Common myeloid progenitor, CD34-positive (primary cell): ENCODE results near the gene PCGF6.
A peak's percentile ranks its signal among the peaks of the same experiment; 100 is the strongest.

Experiments used
- CTCF ChIA-PET: fragments of 350-600 bp; sonication (Branson Sonifier 250); formaldehyde crosslinking; loops from one replicate; lab custom pipeline; 2021; ENCODE audit warnings: antibody characterized with exemption; lab: Charles Lee
- POLR2A ChIA-PET: fragments of 350-600 bp; sonication (Branson Sonifier 250); formaldehyde crosslinking; loops from one replicate; lab custom pipeline; 2021; ENCODE audit warnings: antibody characterized with exemption; lab: Charles Lee
- DNase-seq, 3 donors: peaks; one replicate each; pipeline versions ENCODE4 v3.0.0 to v3.0.0-alpha.2; 2013
- H3K27ac ChIP-seq, 2 experiments: 1 replicate in 1 of 2; 2 replicates in 1 of 2; pipeline ENCODE4 v1.7.0; 2013; ENCODE audit warnings: inconsistent platforms in 2 of 2, low read length in 2 of 2, mild to moderate bottlenecking in 2 of 2, low read depth in 1 of 2, moderate library complexity in 1 of 2; ENCODE audit not compliant: severe bottlenecking in 2 of 2, insufficient read depth in 1 of 2, poor library complexity in 1 of 2
- H3K27me3 ChIP-seq, 5 experiments: replicated peaks in 2 of 5; 1 replicate in 3 of 5; 2 replicates in 2 of 5; pipeline versions ENCODE4 v1.6.1 to v1.7.0; 2013; ENCODE audit warnings: low read length in 4 of 5, mild to moderate bottlenecking in 2 of 5, moderate library complexity in 2 of 5, inconsistent platforms in 1 of 5; ENCODE audit not compliant: insufficient read depth in 5 of 5, control insufficient read depth in 4 of 5
- H3K36me3 ChIP-seq, 4 experiments: 1 replicate in 2 of 4; 2 replicates in 2 of 4; pipeline versions ENCODE4 v1.6.1 to v1.7.0; 2013; ENCODE audit warnings: low read length in 3 of 4, control low read depth in 1 of 4, mild to moderate bottlenecking in 1 of 4; ENCODE audit not compliant: control insufficient read depth in 4 of 4, insufficient read depth in 4 of 4
- H3K4me1 ChIP-seq, 4 experiments: 1 replicate in 3 of 4; 2 replicates in 1 of 4; pipeline versions ENCODE4 v1.6.1 to v1.7.1; 2013; ENCODE audit warnings: low read length in 3 of 4, mild to moderate bottlenecking in 3 of 4, control low read depth in 1 of 4, inconsistent platforms in 1 of 4, moderate library complexity in 1 of 4; ENCODE audit not compliant: control insufficient read depth in 4 of 4, insufficient read depth in 4 of 4; ENCODE audit errors: control extremely low read depth in 1 of 4
- H3K4me3 ChIP-seq, 7 experiments: 1 replicate in 4 of 7; 2 replicates in 3 of 7; pipeline versions ENCODE4 v1.5.1 to v1.7.0; 2013; ENCODE audit warnings: mild to moderate bottlenecking in 7 of 7, low read length in 6 of 7, moderate library complexity in 6 of 7, inconsistent platforms in 2 of 7, low read depth in 2 of 7, control low read depth in 1 of 7; ENCODE audit not compliant: insufficient read depth in 4 of 7, control insufficient read depth in 1 of 7; ENCODE audit errors: extremely low read depth in 1 of 7
- H3K9me3 ChIP-seq, 5 experiments: 1 replicate in 4 of 5; 2 replicates in 1 of 5; pipeline versions ENCODE4 v1.6.1 to v1.7.1; 2013; ENCODE audit warnings: low read length in 4 of 5, mild to moderate bottlenecking in 2 of 5, inconsistent platforms in 1 of 5, low read depth in 1 of 5, moderate library complexity in 1 of 5; ENCODE audit not compliant: control insufficient read depth in 4 of 5, insufficient read depth in 2 of 5; ENCODE audit errors: control extremely low read depth in 1 of 5
- WGBS: methylation state at CpG from one replicate; pipeline ENCODE4 v1.1.5; 2013; ENCODE audit not compliant: insufficient coverage; 5-methylcytosine and 5-hydroxymethylcytosine counted together

The PCGF6 gene

GRCh38 chr10:103333934-103334520, 16.9 kb downstream of the PCGF6 start:
- H3K4me3 ChIP-seq = no peak overlapping the region
- H3K9me3 ChIP-seq = no peaks in the 10 kb centered on the region
- no peak overlapping the region for H3K27ac ChIP-seq
- no peaks in the 10 kb centered on the region for H3K4me1 ChIP-seq
- peaks cover 6 to 35% (median 20%) of the 10 kb centered on the region in 4 experiments for H3K36me3 ChIP-seq
- ChIA-PET POLR2A (interaction anchor here (0.6 kb wide), 1 partner anchor 144 kb away, joined by 5 read pairs; no protein-coding TSS in a partner anchor), CTCF (interaction anchor here (0.6 to 3.7 kb wide), 13 partner anchors 8 to 523 kb away, joined by 3 to 23 read pairs (median 4); partner anchors contain the start of genes CYP17A1 and PCGF6)
- WGBS = no CpG with 5 or more reads among the region's 2 CpGs
- DNase-seq = peak; percentile 26 to 61 (median 48)
- H3K27me3 ChIP-seq = no peaks in the 10 kb centered on the region

- Histone ChIP-seq H3K4me1 (no peaks in the 10 kb centered on the region), H3K9me3 (no peaks in the 10 kb centered on the region), H3K27ac (no peak overlapping the region), H3K4me3 (no peak overlapping the region), H3K27me3 (no peaks in the 10 kb centered on the region), H3K36me3 (peaks cover 0 to 47% (median 26%) of the 10 kb centered on the region in 4 experiments)
- WGBS = 100% methylated on average over 3 of the region's 7 CpGs
- POLR2A ChIA-PET = no interaction called here
- DNase-seq = no peak
- CTCF ChIA-PET = no interaction called here
These were observed 23.0 kb downstream of the PCGF6 start for GRCh38 chr10:103327906-103328305.

- no peak overlapping the region for H3K27ac ChIP-seq
- H3K4me3 ChIP-seq = no peak overlapping the region
- H3K9me3 ChIP-seq = no peaks in the 10 kb centered on the region
- no peaks in the 10 kb centered on the region for H3K4me1 ChIP-seq
- no peaks in the 10 kb centered on the region for H3K27me3 ChIP-seq
- POLR2A ChIA-PET = interaction anchor here (0.7 kb wide), 1 partner anchor 59 kb away, joined by 3 read pairs; no protein-coding TSS in a partner anchor
- peaks cover 5 to 41% (median 29%) of the 10 kb centered on the region in 4 experiments for H3K36me3 ChIP-seq
- no peak for DNase-seq
- CTCF ChIA-PET = no interaction called here
These were observed 34.9 kb downstream of the PCGF6 start for GRCh38 chr10:103316087-103316486.

- H3K9me3 ChIP-seq = no peaks in the 10 kb centered on the region
- no CpG with 5 or more reads among the region's 1 CpG for WGBS
- no peaks in the 10 kb centered on the region for H3K27me3 ChIP-seq
- ChIA-PET CTCF (no interaction called here), POLR2A (no interaction called here)
- H3K27ac ChIP-seq = no peak overlapping the region
- no peak for DNase-seq
- H3K36me3 ChIP-seq = peaks cover 2 to 67% (median 31%) of the 10 kb centered on the region in 4 experiments
- H3K4me1 ChIP-seq = no peaks in the 10 kb centered on the region
- H3K4me3 ChIP-seq = no peak overlapping the region
These were observed 40.7 kb downstream of the PCGF6 start for GRCh38 chr10:103310197-103310596.

GRCh38 chr10:103307594-103307993, 43.3 kb downstream of the PCGF6 start:
- ChIA-PET POLR2A (no interaction called here), CTCF (no interaction called here)
- no peaks in the 10 kb centered on the region for H3K4me1 ChIP-seq
- H3K36me3 ChIP-seq = peaks cover 2 to 65% (median 27%) of the 10 kb centered on the region in 4 experiments
- H3K4me3 ChIP-seq = no peak overlapping the region
- no peak for DNase-seq
- 100% methylated on average over 1 of the region's 5 CpGs for WGBS
- H3K27me3 ChIP-seq = no peaks in the 10 kb centered on the region
- H3K9me3 ChIP-seq = no peaks in the 10 kb centered on the region
- no peak overlapping the region for H3K27ac ChIP-seq

GRCh38 chr10:103295374-103296015, 55.4 kb downstream of the PCGF6 start:
- DNase-seq = no peak
- Histone ChIP-seq H3K9me3 (no peaks in the 10 kb centered on the region), H3K36me3 (no peaks in the 10 kb centered on the region), H3K27ac (no peak overlapping the region), H3K27me3 (peaks cover 0 to 2% (median 0%) of the 10 kb centered on the region in 5 experiments), H3K4me1 (no peaks in the 10 kb centered on the region), H3K4me3 (no peak overlapping the region)
- POLR2A ChIA-PET = no interaction called here
- CTCF ChIA-PET = interaction anchor here (0.6 to 0.9 kb wide), 2 partner anchors 39 to 51 kb away, joined by 3 read pairs; no protein-coding TSS in a partner anchor
- WGBS = no CpG with 5 or more reads among the region's 2 CpGs

- H3K27me3 ChIP-seq = peaks cover 9 to 25% (median 12%) of the 10 kb centered on the region in 5 experiments
- POLR2A ChIA-PET = no interaction called here
- no peaks in the 10 kb centered on the region for H3K9me3 ChIP-seq
- CTCF ChIA-PET = no interaction called here
- no peak overlapping the region for H3K27ac ChIP-seq
- DNase-seq = no peak
- 92% methylated on average over 3 of the region's 4 CpGs for WGBS
- H3K36me3 ChIP-seq = no peaks in the 10 kb centered on the region
- no peak overlapping the region for H3K4me3 ChIP-seq
- H3K4me1 ChIP-seq = no peaks in the 10 kb centered on the region
These were observed 59.4 kb downstream of the PCGF6 start for GRCh38 chr10:103291588-103291987.
